GM19395 (cell line): ENCODE data around the gene FEM1B.

Experiments
- ATAC-seq: cut with Tn5 transposase; IDR thresholded peaks from one replicate; pipeline ENCODE4 v1.9.1; 2021; ENCODE audit warnings: mild to moderate bottlenecking, moderate library complexity; ENCODE audit not compliant: unreplicated experiment

Gene FEM1B

GRCh38 chr15:68318931-68319909 lies 41.7 kb downstream of the FEM1B start:
- ATAC-seq: no peak

DNA sequence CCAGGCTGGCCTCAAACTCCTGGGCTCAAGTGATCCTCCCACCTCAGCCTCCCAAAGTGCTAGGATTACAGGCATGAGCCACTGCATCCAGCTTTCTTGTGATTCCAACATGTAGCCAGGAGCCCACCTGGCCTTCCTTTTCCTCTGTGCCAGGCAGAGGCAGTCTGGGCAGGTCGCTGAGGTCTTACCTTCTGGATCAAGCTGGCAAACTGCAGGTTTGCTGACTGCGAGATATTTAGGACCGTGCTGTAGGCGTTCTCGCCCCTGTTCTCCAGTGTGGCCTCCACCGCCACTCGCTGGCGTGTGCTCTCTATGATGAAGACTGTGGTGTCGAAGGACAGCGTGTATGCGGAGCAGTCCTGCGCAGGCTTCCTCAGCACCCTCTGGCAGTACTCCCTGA lies 42.5 kb downstream of the FEM1B start:
- no peak for ATAC-seq

GRCh38 chr15:68321229-68321628 lies 43.7 kb downstream of the FEM1B start:
- ATAC-seq: no peak

- no peak for ATAC-seq
Measured at GRCh38 chr15:68322796-68323195, 45.3 kb downstream of the FEM1B start.

DNA sequence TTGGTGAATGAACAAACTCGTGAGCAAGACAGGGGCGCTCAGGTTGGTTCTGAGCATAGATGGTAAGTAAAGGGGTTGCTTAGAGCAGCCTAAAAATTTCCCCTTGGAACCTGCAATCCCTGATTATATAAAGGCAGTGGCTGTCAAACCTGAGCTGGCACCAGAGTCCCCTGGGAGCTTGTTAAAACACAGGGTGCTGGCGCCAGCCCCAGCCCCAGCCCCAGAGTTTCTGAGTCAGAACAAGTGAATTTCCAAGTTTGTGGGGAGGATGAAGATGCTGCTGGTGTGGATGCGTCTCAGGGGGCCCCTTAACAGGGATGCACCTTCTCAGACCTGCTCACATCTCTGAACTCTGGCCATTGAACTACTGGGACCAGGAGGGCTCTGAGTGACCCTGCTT lies 48.2 kb downstream of the FEM1B start:
- ATAC-seq: no peak

GRCh38 chr15:68326711-68327354 lies 49.3 kb downstream of the FEM1B start:
- ATAC-seq: no peak

GRCh38 chr15:68328443-68328842 lies 50.9 kb downstream of the FEM1B start:
- ATAC-seq: no peak

DNA sequence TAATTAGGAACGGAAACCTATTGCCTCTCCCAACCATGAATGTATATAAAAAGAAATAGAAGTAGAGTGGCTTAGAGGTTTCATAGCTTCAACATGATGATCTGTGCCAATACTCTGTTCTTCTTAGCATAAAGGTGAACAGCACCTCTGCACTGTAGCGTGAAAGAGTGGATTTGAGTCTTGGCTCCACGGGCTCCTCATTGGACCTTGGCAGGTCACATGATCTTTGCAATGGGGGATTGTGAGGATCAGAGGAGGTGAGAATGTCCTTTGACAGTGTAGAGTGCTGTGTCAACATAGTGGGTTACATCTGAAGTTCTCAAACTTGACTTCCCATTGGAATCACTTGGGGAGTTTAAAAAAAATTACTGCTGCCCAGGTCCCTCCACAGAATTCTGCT lies 51.4 kb downstream of the FEM1B start:
- ATAC-seq: no peak

GRCh38 chr15:68330416-68330815 lies 52.9 kb downstream of the FEM1B start:
- ATAC-seq: no peak

DNA sequence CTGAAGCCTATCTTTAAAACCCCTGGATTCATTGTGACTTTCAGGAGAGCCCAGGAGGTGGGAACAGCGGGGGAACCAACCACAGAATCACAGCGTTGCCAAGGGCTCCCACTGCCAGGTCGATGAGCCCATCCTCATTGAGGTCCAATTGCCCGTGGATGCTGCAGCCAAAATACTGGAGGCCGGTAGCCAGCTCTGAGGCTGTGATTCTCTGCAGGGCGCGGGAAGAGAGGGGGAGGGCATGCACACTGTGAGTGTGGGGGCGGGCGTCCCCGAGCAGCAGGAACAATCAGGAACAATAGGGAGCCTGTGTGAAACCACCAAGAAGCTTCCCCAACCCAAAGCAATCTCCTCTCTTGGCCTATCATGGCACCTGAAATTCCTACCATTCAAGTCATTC lies 53.4 kb downstream of the FEM1B start:
- no peak for ATAC-seq

DNA sequence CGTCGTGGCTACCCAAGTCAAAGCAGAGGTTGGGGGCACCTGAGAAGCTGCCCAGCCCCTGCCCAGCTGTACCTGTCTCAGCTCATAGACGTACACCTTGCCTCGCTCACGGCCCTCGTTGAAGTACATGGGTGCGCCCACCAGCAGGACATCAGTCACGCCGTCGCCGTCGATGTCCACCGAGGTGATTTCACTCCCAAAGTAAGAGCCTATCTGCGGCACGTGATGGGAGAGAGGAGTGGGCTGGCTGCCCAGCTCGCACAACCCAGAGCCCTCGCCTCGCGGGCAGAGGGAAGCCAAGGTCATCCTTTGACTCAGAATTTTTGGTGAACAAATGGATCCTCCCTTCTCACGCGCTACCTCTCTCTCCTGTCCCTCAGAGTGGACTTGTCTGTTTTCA lies 54.7 kb downstream of the FEM1B start:
- no peak for ATAC-seq

GRCh38 chr15:68333775-68334470 lies 56.4 kb downstream of the FEM1B start:
- ATAC-seq: no peak

GRCh38 chr15:68334661-68335124 lies 57.1 kb downstream of the FEM1B start:
- no peak for ATAC-seq

DNA sequence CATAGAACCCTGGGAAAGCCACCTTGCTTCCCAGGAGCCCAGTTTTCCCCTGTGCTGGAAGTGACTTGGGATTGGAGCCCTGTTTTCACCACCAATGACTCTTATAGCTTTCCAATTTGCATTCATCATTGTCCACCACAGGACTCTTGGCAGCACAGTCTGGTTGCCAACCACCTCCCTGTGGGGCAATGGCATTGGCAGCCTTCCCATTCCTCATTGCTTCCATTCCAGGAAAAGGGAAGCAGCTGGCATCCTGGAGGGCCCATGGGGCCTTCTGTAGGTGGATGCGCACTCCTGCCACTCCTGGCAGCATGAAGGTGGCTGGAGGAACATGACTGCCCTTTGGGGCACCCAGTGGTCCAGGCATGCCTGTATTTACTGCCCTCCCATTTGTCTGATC lies 57.7 kb downstream of the FEM1B start:
- no peak for ATAC-seq

DNA sequence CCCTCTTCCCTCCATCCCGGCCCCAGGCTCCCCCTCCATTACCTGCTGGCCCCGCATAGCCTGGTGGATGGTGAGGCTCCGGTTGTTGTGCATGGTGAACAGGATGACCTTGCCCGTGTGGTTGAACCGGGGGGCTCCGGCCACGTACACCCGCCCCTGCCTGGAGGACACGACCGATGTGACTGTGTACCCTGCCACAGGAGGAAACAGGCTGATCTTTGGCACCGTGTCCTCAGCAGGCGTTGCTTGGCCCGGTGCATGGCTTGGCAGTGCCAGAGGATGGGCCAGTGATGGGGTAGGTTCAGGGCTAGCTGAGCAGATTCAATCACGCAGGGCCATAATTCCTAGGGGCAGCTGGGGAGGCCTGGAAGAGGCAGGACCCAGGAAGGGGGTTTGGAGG lies 58.1 kb downstream of the FEM1B start:
- ATAC-seq: no peak

- ATAC-seq: no peak
Measured at GRCh38 chr15:68336516-68336915, 59.0 kb downstream of the FEM1B start.

- ATAC-seq: no peak
Measured at GRCh38 chr15:68337826-68338225, 60.3 kb downstream of the FEM1B start.

GRCh38 chr15:68339481-68339880 lies 61.9 kb downstream of the FEM1B start:
- ATAC-seq: no peak

- ATAC-seq: no peak
Measured at GRCh38 chr15:68340726-68341671, 63.5 kb downstream of the FEM1B start.
